B cell (primary cell): ENCODE measurements around the gene VSIG10.

Source experiments
- EZH2 ChIP-seq: IDR thresholded peaks from 2 replicates; pipeline ENCODE4 v1.6.1; 2012; ENCODE audit warnings: borderline replicate concordance, low read depth, mild to moderate bottlenecking, moderate library complexity, low read length; ENCODE audit not compliant: insufficient read depth, poor library complexity, severe bottlenecking
- TF ChIP-seq, protein P1 (sequence below): fragments of 200-600 bp; IDR thresholded peaks from one replicate; pipeline ENCODE4 v1.8.0; 2022; ENCODE audit warnings: antibody characterized with exemption, mild to moderate bottlenecking

DNA sequence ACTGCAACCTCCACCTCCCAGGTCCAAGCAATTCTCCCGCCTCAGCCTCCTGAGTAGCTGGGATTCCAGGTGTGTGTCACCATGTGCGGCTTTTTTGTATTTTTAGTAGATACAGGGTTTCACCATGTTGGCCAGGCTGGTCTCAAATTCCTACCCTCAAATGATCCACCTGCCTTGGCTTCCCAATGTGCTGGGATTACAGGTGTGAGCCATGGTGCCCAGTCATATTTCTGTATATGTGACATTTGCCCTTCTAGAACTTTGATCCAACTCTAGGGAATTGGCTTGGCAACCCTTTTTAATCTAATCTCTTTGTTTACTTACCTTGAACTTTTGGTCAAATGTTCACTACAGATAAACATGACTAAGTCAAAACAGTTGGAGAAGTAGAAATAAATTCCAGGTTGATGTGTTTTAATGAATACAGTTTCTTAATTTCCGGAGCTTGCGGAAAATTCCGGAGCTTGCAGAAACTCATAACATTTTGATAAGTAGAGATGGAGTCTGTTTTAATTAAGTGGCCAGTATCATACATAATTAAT lies 20.6 kb upstream of the VSIG10 start:
- TF ChIP-seq, protein P1, sequence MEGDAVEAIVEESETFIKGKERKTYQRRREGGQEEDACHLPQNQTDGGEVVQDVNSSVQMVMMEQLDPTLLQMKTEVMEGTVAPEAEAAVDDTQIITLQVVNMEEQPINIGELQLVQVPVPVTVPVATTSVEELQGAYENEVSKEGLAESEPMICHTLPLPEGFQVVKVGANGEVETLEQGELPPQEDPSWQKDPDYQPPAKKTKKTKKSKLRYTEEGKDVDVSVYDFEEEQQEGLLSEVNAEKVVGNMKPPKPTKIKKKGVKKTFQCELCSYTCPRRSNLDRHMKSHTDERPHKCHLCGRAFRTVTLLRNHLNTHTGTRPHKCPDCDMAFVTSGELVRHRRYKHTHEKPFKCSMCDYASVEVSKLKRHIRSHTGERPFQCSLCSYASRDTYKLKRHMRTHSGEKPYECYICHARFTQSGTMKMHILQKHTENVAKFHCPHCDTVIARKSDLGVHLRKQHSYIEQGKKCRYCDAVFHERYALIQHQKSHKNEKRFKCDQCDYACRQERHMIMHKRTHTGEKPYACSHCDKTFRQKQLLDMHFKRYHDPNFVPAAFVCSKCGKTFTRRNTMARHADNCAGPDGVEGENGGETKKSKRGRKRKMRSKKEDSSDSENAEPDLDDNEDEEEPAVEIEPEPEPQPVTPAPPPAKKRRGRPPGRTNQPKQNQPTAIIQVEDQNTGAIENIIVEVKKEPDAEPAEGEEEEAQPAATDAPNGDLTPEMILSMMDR, result no peak
- TF ChIP-seq EZH2, result no peak
